SK-N-SH treated with all-trans-retinoic acid at 6 μM for 48 hours (cell line): ENCODE data around the gene PDGFC.

Experiments
- ZFP30 ChIP-seq: fragments of 450-650 bp; formaldehyde crosslinking; IDR thresholded peaks from 2 replicates; pipeline ENCODE4 v1.5.0; 2022; ENCODE audit warnings: mild to moderate bottlenecking, moderate library complexity
- TF ChIP-seq, protein P1 (sequence below): fragments of 250-450 bp; sonication (Bioruptor Pico); IDR thresholded peaks from 2 replicates; pipeline ENCODE4 v1.8.0; 2020; ENCODE audit warnings: mild to moderate bottlenecking, moderate library complexity, borderline replicate concordance
- TF ChIP-seq, protein P2 (sequence below): fragments of 250-450 bp; sonication (Bioruptor Pico); IDR thresholded peaks from 2 replicates; pipeline ENCODE4 v1.5.0; 2020; ENCODE audit warnings: mild to moderate bottlenecking, moderate library complexity

DNA sequence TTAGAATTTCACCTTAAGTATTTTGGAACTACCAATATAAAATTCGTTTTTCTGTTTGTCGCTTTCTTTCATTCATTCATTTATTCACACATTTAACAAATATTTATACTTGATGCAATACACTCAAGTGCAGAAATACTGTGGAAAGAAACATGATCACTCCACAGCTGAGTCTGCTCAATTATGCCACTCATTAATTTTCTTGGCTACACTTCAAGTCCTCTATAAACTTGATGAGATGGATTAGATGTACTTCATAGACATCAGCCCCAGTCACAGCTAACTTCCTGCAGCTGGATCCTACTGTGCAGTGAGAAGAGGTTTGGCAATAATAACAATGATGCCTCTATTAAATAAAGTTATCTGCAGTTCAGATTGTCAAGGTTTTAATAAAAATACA lies 208.1 kb downstream of the PDGFC start:
- TF ChIP-seq, protein P1, sequence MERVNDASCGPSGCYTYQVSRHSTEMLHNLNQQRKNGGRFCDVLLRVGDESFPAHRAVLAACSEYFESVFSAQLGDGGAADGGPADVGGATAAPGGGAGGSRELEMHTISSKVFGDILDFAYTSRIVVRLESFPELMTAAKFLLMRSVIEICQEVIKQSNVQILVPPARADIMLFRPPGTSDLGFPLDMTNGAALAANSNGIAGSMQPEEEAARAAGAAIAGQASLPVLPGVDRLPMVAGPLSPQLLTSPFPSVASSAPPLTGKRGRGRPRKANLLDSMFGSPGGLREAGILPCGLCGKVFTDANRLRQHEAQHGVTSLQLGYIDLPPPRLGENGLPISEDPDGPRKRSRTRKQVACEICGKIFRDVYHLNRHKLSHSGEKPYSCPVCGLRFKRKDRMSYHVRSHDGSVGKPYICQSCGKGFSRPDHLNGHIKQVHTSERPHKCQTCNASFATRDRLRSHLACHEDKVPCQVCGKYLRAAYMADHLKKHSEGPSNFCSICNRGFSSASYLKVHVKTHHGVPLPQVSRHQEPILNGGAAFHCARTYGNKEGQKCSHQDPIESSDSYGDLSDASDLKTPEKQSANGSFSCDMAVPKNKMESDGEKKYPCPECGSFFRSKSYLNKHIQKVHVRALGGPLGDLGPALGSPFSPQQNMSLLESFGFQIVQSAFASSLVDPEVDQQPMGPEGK = no peak
- TF ChIP-seq, protein P2, sequence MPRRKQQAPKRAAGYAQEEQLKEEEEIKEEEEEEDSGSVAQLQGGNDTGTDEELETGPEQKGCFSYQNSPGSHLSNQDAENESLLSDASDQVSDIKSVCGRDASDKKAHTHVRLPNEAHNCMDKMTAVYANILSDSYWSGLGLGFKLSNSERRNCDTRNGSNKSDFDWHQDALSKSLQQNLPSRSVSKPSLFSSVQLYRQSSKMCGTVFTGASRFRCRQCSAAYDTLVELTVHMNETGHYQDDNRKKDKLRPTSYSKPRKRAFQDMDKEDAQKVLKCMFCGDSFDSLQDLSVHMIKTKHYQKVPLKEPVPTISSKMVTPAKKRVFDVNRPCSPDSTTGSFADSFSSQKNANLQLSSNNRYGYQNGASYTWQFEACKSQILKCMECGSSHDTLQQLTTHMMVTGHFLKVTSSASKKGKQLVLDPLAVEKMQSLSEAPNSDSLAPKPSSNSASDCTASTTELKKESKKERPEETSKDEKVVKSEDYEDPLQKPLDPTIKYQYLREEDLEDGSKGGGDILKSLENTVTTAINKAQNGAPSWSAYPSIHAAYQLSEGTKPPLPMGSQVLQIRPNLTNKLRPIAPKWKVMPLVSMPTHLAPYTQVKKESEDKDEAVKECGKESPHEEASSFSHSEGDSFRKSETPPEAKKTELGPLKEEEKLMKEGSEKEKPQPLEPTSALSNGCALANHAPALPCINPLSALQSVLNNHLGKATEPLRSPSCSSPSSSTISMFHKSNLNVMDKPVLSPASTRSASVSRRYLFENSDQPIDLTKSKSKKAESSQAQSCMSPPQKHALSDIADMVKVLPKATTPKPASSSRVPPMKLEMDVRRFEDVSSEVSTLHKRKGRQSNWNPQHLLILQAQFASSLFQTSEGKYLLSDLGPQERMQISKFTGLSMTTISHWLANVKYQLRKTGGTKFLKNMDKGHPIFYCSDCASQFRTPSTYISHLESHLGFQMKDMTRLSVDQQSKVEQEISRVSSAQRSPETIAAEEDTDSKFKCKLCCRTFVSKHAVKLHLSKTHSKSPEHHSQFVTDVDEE = no peak
- no peak for TF ChIP-seq ZFP30 (CRISPR knock-in tag)
